ENCODE data around the gene RPS8.
A peak's percentile ranks its signal among the peaks of the same experiment; 100 is the strongest.

RPS8 gene

GRCh38 chr1:44802306-44803061, 27.1 kb downstream of the RPS8 start:
- no peaks in the 10 kb centered on the region for H3K36me3 ChIP-seq (ENCODE audit: low read length)
- H3K4me3 ChIP-seq (ENCODE audit: insufficient read depth, low read length, poor library complexity, severe bottlenecking): no peak overlapping the region
- H3K9ac ChIP-seq (ENCODE audit: low read length): no peak overlapping the region

GRCh38 chr1:44803062-44803311, 27.6 kb downstream of the RPS8 start:
- H3K9ac ChIP-seq (ENCODE audit: low read length): no peak overlapping the region
- no peak overlapping the region for H2AFZ ChIP-seq (ENCODE audit: low read depth, low read length, severe bottlenecking)
- no peaks in the 10 kb centered on the region for H3K27me3 ChIP-seq (ENCODE audit: low read length)
- no peaks in the 10 kb centered on the region for H3K79me2 ChIP-seq (ENCODE audit: insufficient read depth, low read length)
- no peaks in the 10 kb centered on the region for H4K20me1 ChIP-seq (ENCODE audit: low read depth, low read length)
- H3K4me2 ChIP-seq (ENCODE audit: low read depth, low read length, poor library complexity, severe bottlenecking): no peak overlapping the region
- TF ChIP-seq EZH2phosphoT487 (conservative IDR thresholded peaks at IDR 0.05; ENCODE audit: low read length): no peak
- TF ChIP-seq CTCF (IDR thresholded peaks at IDR 0.05; ENCODE audit: insufficient read depth, low read length, poor library complexity, severe bottlenecking): no peak
- no peak overlapping the region for H3K4me3 ChIP-seq (ENCODE audit: insufficient read depth, low read length, poor library complexity, severe bottlenecking)
- no peaks in the 10 kb centered on the region for H3K9me3 ChIP-seq (ENCODE audit: insufficient read depth, low read length)
- no peaks in the 10 kb centered on the region for H3K9me2 ChIP-seq (replicated peaks; ENCODE audit: insufficient read depth, low read length)
- no peak overlapping the region for H3K27ac ChIP-seq (ENCODE audit: low read depth, low read length)
- H3F3A ChIP-seq (ENCODE audit: insufficient read depth): peaks cover 12% of the 10 kb centered on the region; the same call in 1 of the 2 replicates
- no peaks in the 10 kb centered on the region for H3K36me3 ChIP-seq (ENCODE audit: low read length)

More at GRCh38 chr1:44802306-44803061, 27.1 kb downstream of the RPS8 start:
- Histone ChIP-seq H3K27me3 (ENCODE audit: low read length) (no peaks in the 10 kb centered on the region), H3F3A (ENCODE audit: insufficient read depth) (peaks cover 12% of the 10 kb centered on the region; the same call in 1 of the 2 replicates), H4K20me1 (ENCODE audit: low read depth, low read length) (no peaks in the 10 kb centered on the region), H2AFZ (ENCODE audit: low read depth, low read length, severe bottlenecking) (no peak overlapping the region), H3K9me2 (replicated peaks; ENCODE audit: insufficient read depth, low read length) (no peaks in the 10 kb centered on the region), H3K4me2 (ENCODE audit: low read depth, low read length, poor library complexity, severe bottlenecking) (peak overlapping the region; percentile 35), H3K9me3 (ENCODE audit: insufficient read depth, low read length) (no peaks in the 10 kb centered on the region), H3K79me2 (ENCODE audit: insufficient read depth, low read length) (no peaks in the 10 kb centered on the region), H3K27ac (ENCODE audit: low read depth, low read length) (no peak overlapping the region)
- TF ChIP-seq CTCF (IDR thresholded peaks at IDR 0.05; ENCODE audit: insufficient read depth, low read length, poor library complexity, severe bottlenecking) (no peak), EZH2phosphoT487 (conservative IDR thresholded peaks at IDR 0.05; ENCODE audit: low read length) (no peak)

GRCh38 chr1:44803312-44804095, 28.2 kb downstream of the RPS8 start:
- Histone ChIP-seq H3K36me3 (ENCODE audit: low read length) (no peaks in the 10 kb centered on the region), H3K27me3 (ENCODE audit: low read length) (no peaks in the 10 kb centered on the region), H3F3A (ENCODE audit: insufficient read depth) (peaks cover 10% of the 10 kb centered on the region; the same call in 1 of the 2 replicates), H3K4me3 (ENCODE audit: insufficient read depth, low read length, poor library complexity, severe bottlenecking) (no peak overlapping the region), H3K9me3 (ENCODE audit: insufficient read depth, low read length) (no peaks in the 10 kb centered on the region), H2AFZ (ENCODE audit: low read depth, low read length, severe bottlenecking) (no peak overlapping the region), H3K9me2 (replicated peaks; ENCODE audit: insufficient read depth, low read length) (no peaks in the 10 kb centered on the region), H3K9ac (ENCODE audit: low read length) (no peak overlapping the region), H3K4me2 (ENCODE audit: low read depth, low read length, poor library complexity, severe bottlenecking) (no peak overlapping the region), H3K79me2 (ENCODE audit: insufficient read depth, low read length) (no peaks in the 10 kb centered on the region), H4K20me1 (ENCODE audit: low read depth, low read length) (no peaks in the 10 kb centered on the region), H3K27ac (ENCODE audit: low read depth, low read length) (no peak overlapping the region)
- no peak for TF ChIP-seq CTCF (IDR thresholded peaks at IDR 0.05; ENCODE audit: insufficient read depth, low read length, poor library complexity, severe bottlenecking)
- TF ChIP-seq EZH2phosphoT487 (conservative IDR thresholded peaks at IDR 0.05; ENCODE audit: low read length): no peak

Measured in SU-DHL-6 (cell line).